Measurements from ENCODE around the gene ADRB2. TPM values are rescaled to one million over a fixed set of nuclear protein-coding genes. Genes with fewer than 3 reads are reported as not detected.
A peak's percentile ranks its signal among the peaks of the same experiment; 100 is the strongest.

ADRB2 gene
- total RNA-seq, 2 donors from 2014 or later = 6.8 to 29.0 TPM

- Histone ChIP-seq H3K4me1 (replicated peaks) (no peaks in the 10 kb centered on the region), H3K36me3 (no peaks in the 10 kb centered on the region), H3K27me3 (replicated peaks; ENCODE audit: insufficient read depth) (no peaks in the 10 kb centered on the region), H3K9me3 (no peaks in the 10 kb centered on the region), H3K4me3 (peak overlapping the region in 1 of 2 donors; percentile 57), H3K27ac (peak overlapping the region; percentile 56 to 93)
- intact Hi-C loops (cut with DNase I) = no loop called here
- DNase-seq (ENCODE audit: low spot score) = peak; percentile 65
- TF ChIP-seq POLR2A (IDR thresholded peaks at IDR 0.05) = no peak
- TF ChIP-seq POLR2AphosphoS5 (IDR thresholded peaks at IDR 0.05) = peak; percentile 75
- WGBS = 59% methylated on average over 8 of the region's 8 CpGs
These were observed 5.5 kb downstream of the ADRB2 start for GRCh38 chr5:148831590-148832565.

- no peak for DNase-seq (ENCODE audit: low spot score)
- TF ChIP-seq POLR2AphosphoS5 (IDR thresholded peaks at IDR 0.05) = no peak
- no peak for TF ChIP-seq CTCF (IDR thresholded peaks at IDR 0.05)
- TF ChIP-seq POLR2A (IDR thresholded peaks at IDR 0.05) = no peak
- no peak overlapping the region for H3K4me3 ChIP-seq
- intact Hi-C loops (cut with DNase I) = no loop called here
- H3K36me3 ChIP-seq = no peaks in the 10 kb centered on the region
- no peaks in the 10 kb centered on the region for H3K9me3 ChIP-seq
- H3K27ac ChIP-seq = peak overlapping the region in 1 of 2 donors; percentile 93
- 79% methylated on average over 2 of the region's 2 CpGs for WGBS
- no peaks in the 10 kb centered on the region for H3K27me3 ChIP-seq (replicated peaks; ENCODE audit: insufficient read depth)
- H3K4me1 ChIP-seq (replicated peaks) = no peaks in the 10 kb centered on the region
These were observed 6.7 kb downstream of the ADRB2 start for GRCh38 chr5:148833122-148833521.

- H3K4me1 ChIP-seq (replicated peaks) = no peaks in the 10 kb centered on the region
- WGBS = 91% methylated on average over 2 of the region's 2 CpGs
These were observed 7.5 kb downstream of the ADRB2 start for GRCh38 chr5:148833925-148834324.

GRCh38 chr5:148834689-148835088 is 8.3 kb downstream of the ADRB2 start:
- H3K9me3 ChIP-seq = no peaks in the 10 kb centered on the region
- WGBS = 92% methylated on average over 4 of the region's 4 CpGs
- no peak for TF ChIP-seq CTCF (IDR thresholded peaks at IDR 0.05)
- TF ChIP-seq POLR2AphosphoS5 (IDR thresholded peaks at IDR 0.05) = no peak
- no peak for TF ChIP-seq POLR2A (IDR thresholded peaks at IDR 0.05)
- H3K36me3 ChIP-seq = no peaks in the 10 kb centered on the region
- no peak overlapping the region for H3K27ac ChIP-seq
- DNase-seq (ENCODE audit: low spot score) = no peak
- no peaks in the 10 kb centered on the region for H3K27me3 ChIP-seq (replicated peaks; ENCODE audit: insufficient read depth)
- no peaks in the 10 kb centered on the region for H3K4me1 ChIP-seq (replicated peaks)
- H3K4me3 ChIP-seq = no peak overlapping the region
- intact Hi-C loops (cut with DNase I) = no loop called here

More at GRCh38 chr5:148833925-148834324, 7.5 kb downstream of the ADRB2 start:
- no peaks in the 10 kb centered on the region for H3K27me3 ChIP-seq (replicated peaks; ENCODE audit: insufficient read depth)
- no peak for TF ChIP-seq POLR2A (IDR thresholded peaks at IDR 0.05)
- intact Hi-C loops (cut with DNase I) = no loop called here
- DNase-seq (ENCODE audit: low spot score) = no peak
- H3K4me3 ChIP-seq = no peak overlapping the region
- no peaks in the 10 kb centered on the region for H3K9me3 ChIP-seq
- H3K36me3 ChIP-seq = no peaks in the 10 kb centered on the region
- no peak overlapping the region for H3K27ac ChIP-seq

GRCh38 chr5:148836272-148837250 is 10.2 kb downstream of the ADRB2 start:
- intact Hi-C loops (cut with DNase I) = no loop called here
- H3K27me3 ChIP-seq (replicated peaks; ENCODE audit: insufficient read depth) = no peaks in the 10 kb centered on the region
- DNase-seq (ENCODE audit: low spot score) = no peak
- no peaks in the 10 kb centered on the region for H3K36me3 ChIP-seq
- H3K4me3 ChIP-seq = no peak overlapping the region
- TF ChIP-seq CTCF (IDR thresholded peaks at IDR 0.05) (no peak), POLR2AphosphoS5 (IDR thresholded peaks at IDR 0.05) (no peak), POLR2A (IDR thresholded peaks at IDR 0.05) (no peak)
- no peaks in the 10 kb centered on the region for H3K9me3 ChIP-seq
- H3K4me1 ChIP-seq (replicated peaks) = no peaks in the 10 kb centered on the region
- no peak overlapping the region for H3K27ac ChIP-seq
- WGBS = 89% methylated on average over 11 of the region's 11 CpGs
